ENCODE measurements around the gene ARL9.
A peak's percentile ranks its signal among the peaks of the same experiment; 100 is the strongest.

Gene ARL9

DNA sequence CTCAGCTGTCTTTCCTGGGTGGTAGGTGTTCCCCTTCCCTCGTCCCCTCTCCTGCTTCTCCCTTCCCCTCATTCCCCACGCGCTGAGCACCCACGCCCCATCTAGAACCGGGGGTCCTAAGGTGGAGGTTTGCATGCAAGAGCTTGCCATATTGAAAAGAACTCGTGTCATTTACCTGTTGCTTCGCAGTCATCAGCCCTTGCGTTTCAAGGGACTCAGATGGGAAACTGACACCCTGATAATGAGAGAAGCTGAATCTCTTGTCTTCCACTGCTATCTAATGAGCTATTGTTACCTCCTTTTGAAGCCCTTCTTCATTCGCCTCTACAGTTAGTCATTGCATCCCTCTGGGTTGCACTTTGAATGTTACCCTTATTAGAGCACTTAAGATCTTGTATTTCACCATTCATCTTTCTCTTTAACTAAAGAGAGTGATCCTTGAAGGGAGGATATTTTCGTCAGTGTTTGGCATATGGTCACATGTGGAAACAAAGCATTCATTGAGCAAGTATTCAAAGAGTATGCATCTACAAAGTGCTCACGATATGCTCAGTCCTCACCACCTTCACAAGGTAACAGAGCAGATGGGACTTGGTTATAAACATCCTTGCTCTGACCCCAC lies 25.7 kb downstream of the ARL9 start:
- DNase-seq (ENCODE audit: low read depth in 3 of 3, low spot score in 1 of 3): no peak

DNA sequence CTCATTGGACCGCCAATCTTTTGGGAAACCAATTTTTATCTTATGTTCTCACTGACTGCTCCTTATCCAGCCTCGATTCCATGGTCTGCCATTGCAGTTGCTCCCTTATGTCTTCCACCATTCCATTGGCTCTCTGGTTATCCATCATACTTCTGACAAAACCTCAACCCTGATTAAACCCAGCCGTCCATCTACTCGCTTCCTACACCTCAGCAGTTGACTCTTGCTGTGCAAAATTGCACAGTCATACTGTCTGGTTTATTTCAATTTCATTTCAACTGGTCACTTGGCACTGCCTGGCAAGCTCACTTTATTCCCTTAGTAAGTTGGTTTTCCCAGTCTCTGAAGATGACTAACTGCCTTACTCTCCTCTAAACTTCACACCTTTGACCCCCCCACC lies 26.2 kb downstream of the ARL9 start:
- no peak for DNase-seq (ENCODE audit: low read depth in 3 of 3, low spot score in 1 of 3)

- DNase-seq (ENCODE audit: low read depth in 3 of 3, low spot score in 1 of 3): no peak
Measured at GRCh38 chr4:56532239-56532638, 26.6 kb downstream of the ARL9 start.

DNA sequence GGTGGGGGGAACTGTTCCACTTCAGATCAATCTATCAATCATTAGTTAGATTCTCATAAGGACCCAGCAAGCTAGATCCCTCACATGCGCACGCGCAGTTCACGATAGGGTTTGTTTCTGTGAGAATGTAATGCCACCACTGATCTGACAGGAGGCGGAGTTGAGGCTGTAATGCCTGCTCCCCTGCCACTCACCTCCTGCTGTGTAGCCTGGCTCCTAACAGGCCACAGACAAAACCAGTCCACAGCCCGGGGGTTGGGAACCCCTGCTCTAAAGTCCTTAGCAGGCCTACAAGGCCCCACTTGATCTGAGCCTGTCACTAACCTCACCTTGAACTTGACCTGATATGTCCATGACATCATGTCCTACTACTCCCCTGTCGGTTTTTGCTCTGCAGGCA lies 30.3 kb downstream of the ARL9 start:
- no peak for DNase-seq (ENCODE audit: low read depth in 3 of 3, low spot score in 1 of 3)

GRCh38 chr4:56537147-56537546 lies 31.6 kb downstream of the ARL9 start:
- DNase-seq (ENCODE audit: low read depth in 3 of 3, low spot score in 1 of 3): no peak

- DNase-seq (ENCODE audit: low read depth in 3 of 3, low spot score in 1 of 3): no peak
Measured at GRCh38 chr4:56540826-56541225, 35.2 kb downstream of the ARL9 start.

DNA sequence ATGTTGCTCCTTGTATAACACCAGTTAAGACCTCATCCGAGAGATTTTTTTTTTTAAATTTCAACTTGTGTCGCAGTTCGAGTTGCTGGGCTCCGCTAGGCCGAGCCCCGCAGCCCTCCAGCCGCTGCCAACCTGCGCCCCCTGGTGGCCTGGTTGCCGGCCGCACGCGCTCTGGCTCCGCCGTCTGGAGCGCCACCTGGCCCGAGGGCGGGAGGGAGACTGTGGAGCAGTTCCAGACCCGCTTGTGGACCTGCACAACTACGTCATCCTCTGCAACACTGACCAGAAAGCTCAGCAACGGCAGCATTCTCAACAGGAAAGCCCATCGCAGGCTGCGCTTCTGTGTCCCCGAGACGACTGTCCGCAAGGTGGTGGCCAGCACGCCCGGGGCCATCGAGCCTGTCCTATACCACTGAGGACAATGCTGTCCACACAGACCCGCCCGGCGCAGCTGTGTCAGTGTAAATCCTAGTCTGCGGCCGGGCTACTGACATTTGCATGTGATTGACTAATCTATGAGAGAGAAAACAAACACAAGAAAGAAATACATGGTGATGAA lies 39.1 kb downstream of the ARL9 start:
- peak; percentile 47 to 86 (median 76) for DNase-seq (ENCODE audit: low read depth in 3 of 3, low spot score in 1 of 3)

GRCh38 chr4:56550642-56551041 lies 45.1 kb downstream of the ARL9 start:
- no peak for DNase-seq (ENCODE audit: low read depth in 3 of 3, low spot score in 1 of 3)

- DNase-seq (ENCODE audit: low read depth in 3 of 3, low spot score in 1 of 3): no peak
Measured at GRCh38 chr4:56551516-56551915, 45.9 kb downstream of the ARL9 start.

GRCh38 chr4:56552273-56552672 lies 46.7 kb downstream of the ARL9 start:
- no peak for DNase-seq (ENCODE audit: low read depth in 3 of 3, low spot score in 1 of 3)

DNA sequence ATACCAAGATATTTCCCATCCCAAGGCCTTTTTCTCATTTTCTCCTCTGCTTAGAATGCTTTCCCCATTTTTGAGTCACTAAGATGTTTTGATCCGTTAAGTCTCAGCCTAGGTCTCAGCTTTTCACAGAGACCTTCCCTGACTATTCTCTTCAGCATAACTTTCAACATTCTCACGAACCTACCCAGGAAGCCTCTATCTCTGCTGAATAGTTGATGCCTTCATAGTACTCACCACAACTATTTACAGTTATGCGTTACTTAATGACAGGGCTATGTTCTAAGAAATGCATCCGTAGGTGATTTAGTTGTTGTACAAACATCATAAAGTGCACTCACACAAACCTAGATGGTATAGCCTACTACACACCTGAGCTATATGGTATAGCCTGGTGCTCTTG lies 64.5 kb downstream of the ARL9 start:
- DNase-seq (ENCODE audit: low read depth in 3 of 3, low spot score in 1 of 3): no peak
